Upper lobe of left lung (tissue), 6 donors: Measurements from ENCODE around the gene TPD52L1. TPM values are rescaled to one million over a fixed set of nuclear protein-coding genes. Genes with fewer than 3 reads are reported as not detected.

ENCODE experiments used
- ATAC-seq, 2 donors: fragments of 200-7000 bp; cut with Tn5 transposase; one replicate each; pipeline ENCODE4 v1.9.1; 2022; ENCODE audit warnings: mild to moderate bottlenecking in 2 of 2, moderate library complexity in 2 of 2; ENCODE audit not compliant: low FRiP score in 2 of 2
- DNase-seq, 2 donors: peaks; one replicate each; pipeline ENCODE4 v3.0.0-alpha.2; 2019 to 2020
- H3K27ac ChIP-seq, 4 donors: fragments of 200-600 bp; sonication (generic); one replicate each; pipeline ENCODE4 v1.5.1; 2016 to 2019
- H3K27me3 ChIP-seq, 4 donors: fragments of 200-600 bp; sonication (generic); one replicate each; pipeline ENCODE4 v1.5.1; 2017 to 2019
- H3K36me3 ChIP-seq, 4 donors: fragments of 200-600 bp; sonication (generic); one replicate each; pipeline ENCODE4 v1.5.1; 2016 to 2019
- H3K4me1 ChIP-seq, 4 donors: fragments of 200-600 bp; sonication (generic); one replicate each; pipeline ENCODE4 v1.5.1; 2018 to 2019
- H3K4me3 ChIP-seq, 4 donors: fragments of 200-600 bp; sonication (generic); one replicate each; pipeline ENCODE4 v1.5.1; 2017 to 2019; ENCODE audit warnings: mild to moderate bottlenecking in 2 of 4, moderate library complexity in 1 of 4
- H3K9me3 ChIP-seq, 4 donors: fragments of 200-600 bp; sonication (generic); one replicate each; pipeline ENCODE4 v1.5.1; 2018 to 2019
- CTCF ChIP-seq, 6 experiments: fragments of 450-650 bp in 4 of 6; fragments of 200-600 bp in 2 of 6; sonication (generic) in 2 of 6; IDR thresholded peaks; one replicate each; pipeline ENCODE4 v1.5.1; 2016 to 2019; ENCODE audit warnings: antibody characterized with exemption in 6 of 6
- EP300 ChIP-seq, 4 donors: sonication (generic); formaldehyde crosslinking; IDR thresholded peaks; one replicate each; pipeline ENCODE4 v1.5.1; 2017; ENCODE audit warnings: antibody characterized with exemption in 4 of 4, control low read depth in 2 of 4
- POLR2A ChIP-seq, 4 donors: fragments of 450-650 bp; IDR thresholded peaks; one replicate each; pipeline ENCODE4 v1.5.1; 2016 to 2017; ENCODE audit warnings: antibody characterized with exemption in 4 of 4, mild to moderate bottlenecking in 2 of 4
- POLR2AphosphoS5 ChIP-seq, 2 donors: sonication (generic); formaldehyde crosslinking; IDR thresholded peaks; one replicate each; pipeline ENCODE4 v1.5.1; 2017; ENCODE audit warnings: antibody characterized with exemption in 2 of 2
- WGBS, 2 donors: methylation state at CpG; one replicate each; pipeline ENCODE4 v1.1.5; 2017 to 2018; 5-methylcytosine and 5-hydroxymethylcytosine counted together
- total RNA-seq, 6 donors: library from RNA; depleted of rRNA in 4 of 6; stranded (reverse); fragments of >200 nt in 4 of 6; gene quantifications; one replicate each; pipeline versions ENCODE4 v1.1.0 to v1.2.1, GENCODE V29; 2016 to 2021
- donor health status: DM: no; HTN: no; CAD: no; lungs with moderate emphysema.
- donor health status: DM: no; HTN: yes; CAD: no; lungs with severe emphysema.

TPD52L1 gene
- total RNA-seq, 6 donors from 2014 or later, result 15.5 to 63.4 (median 32.2) TPM

GRCh38 chr6:125205931-125206330 lies 52.4 kb downstream of the TPD52L1 start:
- WGBS, 2 donors, result 92 to 95% methylated on average over 2 of the region's 2 CpGs
- H3K36me3 ChIP-seq, result no peaks in the 10 kb centered on the region
- H3K4me3 ChIP-seq, result no peak overlapping the region
- no peaks in the 10 kb centered on the region for H3K27me3 ChIP-seq
- no peak for ATAC-seq
- H3K27ac ChIP-seq, result no peak overlapping the region
- H3K9me3 ChIP-seq, result no peaks in the 10 kb centered on the region
- DNase-seq, result no peak
- peaks cover 3 to 12% (median 9%) of the 10 kb centered on the region in 4 donors for H3K4me1 ChIP-seq
- TF ChIP-seq CTCF (IDR thresholded peaks at IDR 0.05) (no peak), POLR2AphosphoS5 (IDR thresholded peaks at IDR 0.05) (no peak), EP300 (IDR thresholded peaks at IDR 0.05) (no peak), POLR2A (IDR thresholded peaks at IDR 0.05) (no peak)

- no peaks in the 10 kb centered on the region for H3K36me3 ChIP-seq
- no peaks in the 10 kb centered on the region for H3K27me3 ChIP-seq
- TF ChIP-seq POLR2A (IDR thresholded peaks at IDR 0.05), result no peak
- TF ChIP-seq CTCF (IDR thresholded peaks at IDR 0.05), result no peak
- no peak for TF ChIP-seq EP300 (IDR thresholded peaks at IDR 0.05)
- TF ChIP-seq POLR2AphosphoS5 (IDR thresholded peaks at IDR 0.05), result no peak
- no peaks in the 10 kb centered on the region for H3K9me3 ChIP-seq
- ATAC-seq (no peak), DNase-seq (no peak)
- 82 to 95% methylated on average over 1 of the region's 1 CpG for WGBS, 2 donors
- H3K4me1 ChIP-seq, result peaks cover 3 to 10% (median 8%) of the 10 kb centered on the region in 4 donors
- H3K27ac ChIP-seq, result no peak overlapping the region
- H3K4me3 ChIP-seq, result no peak overlapping the region
Measured at GRCh38 chr6:125206389-125206788, 52.8 kb downstream of the TPD52L1 start.

GRCh38 chr6:125207956-125208355 lies 54.4 kb downstream of the TPD52L1 start:
- Histone ChIP-seq H3K4me3 (no peak overlapping the region), H3K4me1 (no peaks in the 10 kb centered on the region), H3K36me3 (no peaks in the 10 kb centered on the region), H3K27me3 (no peaks in the 10 kb centered on the region), H3K27ac (no peak overlapping the region), H3K9me3 (no peaks in the 10 kb centered on the region)
- no peak for DNase-seq
- no peak for ATAC-seq
- TF ChIP-seq EP300 (IDR thresholded peaks at IDR 0.05), result no peak
- no peak for TF ChIP-seq POLR2AphosphoS5 (IDR thresholded peaks at IDR 0.05)
- TF ChIP-seq POLR2A (IDR thresholded peaks at IDR 0.05), result no peak
- no peak for TF ChIP-seq CTCF (IDR thresholded peaks at IDR 0.05)
- 70 to 92% methylated on average over 1 of the region's 1 CpG for WGBS, 2 donors

GRCh38 chr6:125208625-125209249 lies 55.2 kb downstream of the TPD52L1 start:
- TF ChIP-seq POLR2AphosphoS5 (IDR thresholded peaks at IDR 0.05), result no peak
- TF ChIP-seq EP300 (IDR thresholded peaks at IDR 0.05), result no peak
- TF ChIP-seq CTCF (IDR thresholded peaks at IDR 0.05), result no peak
- no peak for TF ChIP-seq POLR2A (IDR thresholded peaks at IDR 0.05)
- Histone ChIP-seq H3K9me3 (no peaks in the 10 kb centered on the region), H3K36me3 (no peaks in the 10 kb centered on the region), H3K4me3 (no peak overlapping the region), H3K27ac (no peak overlapping the region), H3K27me3 (no peaks in the 10 kb centered on the region), H3K4me1 (no peaks in the 10 kb centered on the region)
- no peak for DNase-seq
- WGBS, 2 donors, result 89 to 92% methylated on average over 5 of the region's 5 CpGs
- no peak for ATAC-seq

GRCh38 chr6:125210667-125211066 lies 57.1 kb downstream of the TPD52L1 start:
- Histone ChIP-seq H3K36me3 (no peaks in the 10 kb centered on the region), H3K4me1 (no peaks in the 10 kb centered on the region), H3K9me3 (no peaks in the 10 kb centered on the region), H3K27me3 (no peaks in the 10 kb centered on the region), H3K4me3 (no peak overlapping the region), H3K27ac (no peak overlapping the region)
- DNase-seq, result no peak
- no peak for TF ChIP-seq CTCF (IDR thresholded peaks at IDR 0.05)
- no peak for TF ChIP-seq EP300 (IDR thresholded peaks at IDR 0.05)
- no peak for TF ChIP-seq POLR2AphosphoS5 (IDR thresholded peaks at IDR 0.05)
- TF ChIP-seq POLR2A (IDR thresholded peaks at IDR 0.05), result no peak
- ATAC-seq, result no peak
- WGBS, 2 donors, result 92 to 94% methylated on average over 3 of the region's 3 CpGs
